ENCODE measurements around the gene MARK2. TPM values are rescaled to one million over a fixed set of nuclear protein-coding genes. Genes with fewer than 3 reads are reported as not detected.

The MARK2 gene
- total RNA-seq = 11.0 and 15.2 TPM in 2 replicates

DNA sequence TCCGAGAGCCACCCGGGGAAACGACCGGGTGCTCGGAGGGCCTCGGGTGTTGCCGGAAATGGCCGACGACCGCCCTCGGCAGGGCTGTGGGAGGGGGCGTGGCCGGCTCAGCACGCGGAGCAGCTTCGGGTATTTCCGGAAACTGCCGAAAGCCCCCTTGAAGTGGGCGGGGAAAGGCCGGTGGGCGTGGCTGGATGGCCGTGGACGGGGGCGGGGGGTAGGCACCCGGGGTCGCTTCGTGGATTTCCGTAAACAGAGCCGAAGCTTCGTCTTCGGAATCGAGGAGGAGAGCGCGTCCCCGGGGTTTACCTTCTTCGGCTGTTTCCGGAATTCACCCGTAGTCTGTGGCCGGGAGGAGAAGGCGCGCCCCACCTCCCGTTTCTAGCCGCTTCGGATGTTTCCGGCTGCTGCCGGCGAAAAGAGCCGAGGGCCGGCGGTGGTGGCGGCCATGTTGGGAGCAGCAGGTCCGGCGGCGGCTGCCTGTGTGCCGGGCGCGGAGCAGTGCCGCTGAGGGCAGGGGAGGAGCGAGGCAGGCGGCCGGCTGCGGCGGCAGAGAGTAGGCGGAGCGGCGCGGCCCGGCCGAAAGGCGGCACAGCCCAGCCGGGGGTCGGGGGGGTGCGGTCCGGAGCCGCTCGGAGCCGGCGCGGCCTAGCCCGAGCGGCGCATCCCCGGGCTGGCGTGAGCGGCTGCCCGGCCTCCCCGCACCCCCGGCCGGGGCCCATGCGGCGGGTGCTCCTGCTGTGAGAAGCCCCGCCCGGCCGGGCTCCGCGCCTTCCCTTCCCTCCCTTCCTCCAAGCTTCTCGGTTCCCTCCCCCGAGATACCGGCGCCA lies at the start of gene MARK2:
Gene MARK2 (plus strand): TSS at position 433 of the 830 bp plus-strand sequence. CDS start 397 bp downstream, at position 830.

DNA sequence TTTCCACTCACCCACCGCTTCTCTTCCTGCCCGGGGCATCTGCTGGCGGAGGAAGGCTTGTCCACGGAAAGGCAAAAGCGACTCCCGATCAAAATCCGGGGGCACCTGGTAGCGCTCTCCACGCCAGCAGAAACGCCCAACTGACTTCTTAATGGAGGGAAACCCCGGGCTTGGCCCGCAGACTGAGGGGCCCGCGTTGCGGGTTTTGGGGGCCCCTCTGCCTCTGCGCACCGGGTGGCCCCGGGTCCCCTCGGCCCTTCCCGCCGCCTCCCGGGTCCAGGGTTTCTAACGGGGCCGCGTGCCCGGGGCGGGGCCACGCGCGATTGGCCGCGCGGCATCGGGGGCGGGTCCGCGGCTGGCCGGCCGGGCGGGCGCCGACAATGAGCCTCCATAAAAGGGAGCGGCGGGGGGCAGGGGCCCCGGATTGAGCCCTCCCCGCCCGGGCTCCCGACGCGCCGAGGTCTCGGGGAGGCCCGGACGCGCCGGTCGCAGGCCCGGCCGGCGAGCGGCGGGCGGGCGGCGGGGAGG lies 25.8 kb upstream of the MARK2 start, which contains the start of gene SPINDOC:
Gene SPINDOC (plus strand): TSS at position 422 of the 528 bp plus-strand sequence. CDS start 231 bp downstream, outside the sequence.

DNA sequence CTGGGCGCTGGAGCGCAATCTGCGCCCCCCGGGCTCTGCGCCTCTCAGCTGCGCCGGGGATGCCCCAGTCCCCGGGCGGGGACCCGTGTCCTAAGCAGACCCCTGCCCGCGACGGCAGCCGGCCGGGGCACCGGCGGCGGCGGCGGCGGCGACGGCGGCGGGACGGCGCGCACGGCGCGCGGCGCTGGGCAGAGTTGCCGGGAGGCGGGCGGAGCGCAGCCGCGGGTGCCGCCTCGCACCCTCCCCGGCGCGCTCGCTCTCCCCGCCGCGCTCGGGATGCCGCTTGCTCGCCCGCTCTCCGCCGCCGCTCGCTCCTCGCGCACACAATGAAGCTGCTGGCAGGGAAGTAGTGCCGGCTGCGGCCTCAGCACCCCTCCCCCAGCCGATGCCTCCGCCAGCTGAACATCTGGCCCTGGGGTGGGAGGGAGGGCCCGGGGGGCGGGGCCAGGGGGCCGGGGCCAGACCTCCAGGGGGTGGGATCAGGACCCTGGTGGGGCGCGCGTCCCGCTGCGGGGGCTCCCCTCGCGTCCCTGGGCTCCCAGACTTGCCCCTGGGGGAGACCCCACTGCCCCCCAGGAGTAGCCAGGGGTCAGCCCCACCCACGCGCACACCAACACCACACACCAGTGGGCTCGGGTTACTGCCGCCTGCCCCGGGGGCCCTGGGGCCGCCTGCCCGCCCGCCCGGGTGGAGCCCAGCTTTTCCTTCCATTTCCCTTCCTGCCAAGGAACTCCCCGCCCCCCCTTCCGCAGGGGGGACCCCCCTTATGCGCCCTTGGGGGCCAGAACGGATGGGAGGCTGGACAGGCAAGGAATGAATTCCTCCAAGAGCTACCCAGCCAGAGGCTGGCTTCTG lies 78.2 kb downstream of the MARK2 start, which contains the start of gene RCOR2:
Gene RCOR2 (minus strand): TSS at position 328 of the 855 bp plus-strand sequence. CDS start 708 bp downstream, outside the sequence.

DNA sequence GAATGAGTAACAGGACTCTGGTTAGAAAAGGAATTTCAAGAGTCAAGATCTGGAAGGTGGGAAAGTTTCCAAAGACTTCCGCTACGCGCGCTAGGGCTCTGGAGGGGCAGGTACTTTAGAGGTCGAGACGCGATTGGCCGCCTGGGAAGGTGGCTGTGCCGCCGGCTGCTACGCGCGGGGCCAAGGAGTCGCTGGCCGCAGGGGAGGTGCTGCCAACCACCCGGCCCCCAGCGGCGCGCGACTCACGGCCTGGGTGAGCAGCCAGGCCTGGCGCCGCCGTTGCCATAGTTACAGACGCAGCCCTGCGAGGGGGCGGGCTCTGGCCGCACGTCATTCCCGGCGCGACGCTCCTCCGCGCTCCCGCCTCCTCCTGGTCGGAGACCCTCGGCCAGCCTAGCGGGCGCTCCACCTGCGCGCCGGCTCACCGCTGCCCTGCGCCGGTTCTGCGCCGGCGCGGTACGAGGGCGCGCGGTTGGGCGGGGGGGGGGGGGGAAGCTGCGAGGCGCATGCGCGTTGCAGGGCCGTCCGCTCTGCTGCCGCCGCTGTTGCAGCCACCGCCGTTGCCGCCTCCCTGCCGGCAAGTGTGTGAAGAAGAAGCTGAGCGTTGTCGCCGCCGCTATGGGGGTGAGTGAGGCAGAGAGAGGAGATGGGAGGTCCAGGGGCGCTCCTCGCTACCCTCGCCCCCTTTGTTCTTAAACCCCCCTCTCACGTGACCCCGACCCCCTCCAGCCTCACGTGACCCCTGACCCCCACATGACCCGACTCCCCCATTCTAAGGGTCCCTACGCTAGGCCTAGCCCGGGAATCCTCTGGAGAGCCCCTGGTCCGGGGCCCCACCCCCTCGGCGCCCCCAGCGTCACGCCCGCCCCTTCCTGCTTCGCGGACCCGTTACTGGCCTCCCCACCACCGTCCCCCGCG lies 99.8 kb downstream of the MARK2 start, which contains the start of gene NAA40:
Gene NAA40 (plus strand): TSS at position 524 of the 918 bp plus-strand sequence. CDS start 95 bp downstream, at position 619.

Small RNAs within 50 kb of the gene (small RNA-seq; reads per million reads assigned to genes)
- gene AP006289.1 (not detected), gene RN7SL596P (not detected), gene RNU6-1306P (not detected)

Other genes with a start within 250 kb of the MARK2 start
- gene PLAAT3, start 224.7 kb upstream of the MARK2 start, total RNA-seq = 14.9 and 16.2 TPM in 2 replicates
- gene ATL3, start 167.7 kb upstream of the MARK2 start, total RNA-seq = 129 and 159 TPM in 2 replicates
- gene RTN3, start 157.6 kb upstream of the MARK2 start, total RNA-seq = 74.6 and 74.7 TPM in 2 replicates
- gene ZFTA, start 70.3 kb upstream of the MARK2 start, total RNA-seq = 9.6 and 22.5 TPM in 2 replicates
- gene SPINDOC, start 25.7 kb upstream of the MARK2 start, total RNA-seq = 14.0 and 16.4 TPM in 2 replicates
- 1.8 and 2.7 TPM in 2 replicates for gene RCOR2, start 78.1 kb downstream of the MARK2 start, total RNA-seq
- gene NAA40, start 99.9 kb downstream of the MARK2 start, total RNA-seq = 6.2 and 12.1 TPM in 2 replicates
- 264 and 429 TPM in 2 replicates for gene COX8A, start 135.5 kb downstream of the MARK2 start, total RNA-seq
- gene OTUB1, start 147.3 kb downstream of the MARK2 start, total RNA-seq = 44.4 and 46.3 TPM in 2 replicates
- gene FLRT1, start 196.8 kb downstream of the MARK2 start, total RNA-seq = under 0.01 TPM in 1 of 2 replicates, not detected in the other

All from subcutaneous preadipocyte (primary cell).